HG03064 (cell line): Measurements from ENCODE around the gene AMBP.

Source experiments
- ATAC-seq: cut with Tn5 transposase; IDR thresholded peaks from one replicate; pipeline ENCODE4 v1.9.1; 2021; ENCODE audit warnings: low read depth; ENCODE audit not compliant: unreplicated experiment

Gene AMBP

DNA sequence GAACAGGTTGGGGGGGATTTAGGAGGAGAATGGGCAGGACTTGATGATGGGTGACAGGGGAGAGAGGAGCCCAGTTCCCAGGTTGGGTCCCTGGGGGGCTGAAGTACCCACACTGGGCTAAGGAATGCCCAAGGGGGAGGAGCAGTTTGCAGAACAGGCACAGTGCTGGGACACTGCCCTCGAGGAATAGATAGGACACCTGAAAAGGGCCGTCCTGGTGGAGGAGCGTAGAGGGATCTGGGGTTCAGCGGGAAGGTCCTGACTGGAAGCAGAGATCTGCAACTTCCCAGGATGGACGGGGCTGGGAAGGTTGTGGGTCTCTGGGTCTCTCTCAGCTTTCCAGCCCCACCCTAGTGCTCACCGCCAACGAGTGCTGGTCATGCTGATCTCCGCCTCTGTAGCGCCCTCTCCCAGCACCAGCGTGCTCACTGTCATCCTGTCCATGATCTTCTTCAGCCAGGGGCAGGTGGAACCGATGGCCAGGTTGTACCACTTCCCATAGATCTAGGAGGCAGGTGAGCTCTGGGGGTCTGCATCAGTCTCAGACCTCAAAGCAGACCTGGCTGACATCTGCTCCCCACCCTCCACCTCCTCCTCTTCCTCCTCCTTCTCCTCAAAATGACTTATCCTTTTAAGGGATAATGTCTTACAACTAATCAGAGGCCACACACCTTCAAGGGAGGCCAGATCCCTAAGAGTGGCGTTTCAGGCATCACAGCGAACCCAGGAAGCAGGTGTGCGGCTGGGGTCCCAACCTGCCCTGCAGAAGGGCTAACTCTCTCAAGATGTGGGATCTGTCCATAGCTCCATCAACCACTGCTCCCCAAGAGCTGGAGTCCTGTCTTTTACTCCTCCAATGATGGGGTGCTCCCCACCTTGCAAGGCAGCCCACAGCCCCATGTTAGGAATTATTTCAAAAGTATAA, 1.6 kb downstream of the AMBP start:
- ATAC-seq, result no peak

DNA sequence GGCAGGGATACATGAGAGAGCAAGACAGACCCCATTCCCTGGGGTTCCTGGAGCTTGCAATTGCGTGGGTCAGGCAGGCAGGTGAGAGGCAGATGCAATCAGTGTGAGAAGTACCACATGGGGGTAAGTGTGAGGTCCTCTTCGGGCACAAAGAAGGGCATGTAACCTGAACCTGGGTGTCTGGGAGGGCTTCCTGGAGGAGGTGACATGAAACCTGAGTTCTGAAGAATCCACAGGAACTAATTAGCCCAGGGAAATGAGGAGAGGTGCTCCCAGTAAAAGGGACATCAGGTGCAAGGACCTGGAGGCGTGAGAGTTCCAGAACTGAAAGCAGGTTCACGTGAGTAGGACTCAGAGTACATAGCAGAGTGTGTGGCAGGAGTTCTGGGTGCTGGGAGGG, 2.5 kb downstream of the AMBP start:
- ATAC-seq, result no peak

DNA sequence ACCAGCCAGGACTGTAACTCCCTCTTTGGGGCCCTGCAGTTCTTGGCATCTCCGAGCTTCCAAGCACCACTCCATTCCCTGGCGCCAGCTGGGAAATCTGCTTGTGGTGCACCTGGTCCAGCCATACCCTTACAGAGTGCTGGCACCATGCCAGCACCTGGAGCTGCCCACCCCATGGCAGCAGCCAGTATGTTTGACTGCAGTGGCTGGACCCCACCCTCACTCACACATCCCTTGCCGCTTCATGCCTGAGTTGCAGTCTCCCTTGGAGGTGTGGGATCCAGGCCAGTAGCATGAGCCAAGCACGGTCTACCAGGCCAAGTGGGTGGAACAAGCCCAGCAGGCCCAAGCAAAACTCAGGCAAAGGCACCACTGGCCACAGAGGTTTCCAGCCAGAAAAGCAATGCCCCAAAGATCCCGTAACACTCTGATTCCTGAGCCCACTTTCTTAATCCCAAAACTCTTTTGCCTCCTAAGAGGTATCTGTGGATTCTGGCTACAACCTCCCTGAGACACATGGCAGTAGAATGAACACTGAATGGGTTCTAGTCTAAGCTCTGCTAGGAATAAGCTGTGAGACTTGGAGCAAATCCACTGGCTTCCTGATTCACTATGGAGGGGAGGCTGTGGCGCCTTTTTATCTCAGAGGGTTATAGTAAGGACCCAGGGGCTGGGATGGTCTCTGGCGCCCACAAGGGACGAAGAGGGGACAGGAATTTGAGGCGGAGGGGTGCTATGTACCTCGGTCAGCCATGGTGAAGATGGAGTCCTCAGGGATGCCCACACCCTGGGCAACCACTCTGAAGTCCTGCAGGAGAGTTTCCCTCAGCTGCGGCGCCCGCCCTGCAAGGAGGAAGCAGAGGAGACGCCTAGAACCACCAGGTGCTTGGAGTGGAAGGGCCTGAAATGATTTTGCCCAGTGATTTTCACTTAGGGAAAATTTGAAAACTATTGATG, 5.6 kb downstream of the AMBP start:
- ATAC-seq, result no peak

DNA sequence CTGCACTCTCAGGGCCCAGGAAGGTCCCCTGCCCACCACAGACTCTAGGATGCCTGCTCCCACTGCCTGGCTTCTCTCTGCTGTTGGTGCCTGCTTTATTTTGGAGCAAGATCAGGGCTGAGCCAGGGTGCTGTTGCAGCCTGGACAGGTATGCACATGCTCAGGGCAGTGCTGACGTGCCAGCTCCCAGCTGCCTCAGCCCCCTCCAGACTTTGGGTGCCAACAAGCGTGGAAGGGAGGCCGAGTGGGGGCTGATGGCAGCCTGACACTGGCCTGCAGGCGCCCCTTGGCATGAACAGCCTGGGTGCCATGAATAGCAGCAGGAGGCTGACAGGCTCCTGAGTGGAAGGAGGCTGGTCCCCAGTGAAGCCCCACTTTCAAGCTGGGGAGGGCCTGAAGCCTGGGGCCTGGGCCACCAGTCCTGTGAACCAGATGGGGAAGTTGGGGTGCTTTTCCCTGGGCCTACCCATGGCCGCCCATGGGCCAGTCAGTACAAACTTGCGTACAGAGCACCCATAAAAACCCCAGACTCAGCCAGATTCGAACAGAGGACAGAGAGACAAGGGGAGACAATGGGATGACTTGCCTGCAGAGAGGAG, 6.8 kb downstream of the AMBP start:
- no peak for ATAC-seq

DNA sequence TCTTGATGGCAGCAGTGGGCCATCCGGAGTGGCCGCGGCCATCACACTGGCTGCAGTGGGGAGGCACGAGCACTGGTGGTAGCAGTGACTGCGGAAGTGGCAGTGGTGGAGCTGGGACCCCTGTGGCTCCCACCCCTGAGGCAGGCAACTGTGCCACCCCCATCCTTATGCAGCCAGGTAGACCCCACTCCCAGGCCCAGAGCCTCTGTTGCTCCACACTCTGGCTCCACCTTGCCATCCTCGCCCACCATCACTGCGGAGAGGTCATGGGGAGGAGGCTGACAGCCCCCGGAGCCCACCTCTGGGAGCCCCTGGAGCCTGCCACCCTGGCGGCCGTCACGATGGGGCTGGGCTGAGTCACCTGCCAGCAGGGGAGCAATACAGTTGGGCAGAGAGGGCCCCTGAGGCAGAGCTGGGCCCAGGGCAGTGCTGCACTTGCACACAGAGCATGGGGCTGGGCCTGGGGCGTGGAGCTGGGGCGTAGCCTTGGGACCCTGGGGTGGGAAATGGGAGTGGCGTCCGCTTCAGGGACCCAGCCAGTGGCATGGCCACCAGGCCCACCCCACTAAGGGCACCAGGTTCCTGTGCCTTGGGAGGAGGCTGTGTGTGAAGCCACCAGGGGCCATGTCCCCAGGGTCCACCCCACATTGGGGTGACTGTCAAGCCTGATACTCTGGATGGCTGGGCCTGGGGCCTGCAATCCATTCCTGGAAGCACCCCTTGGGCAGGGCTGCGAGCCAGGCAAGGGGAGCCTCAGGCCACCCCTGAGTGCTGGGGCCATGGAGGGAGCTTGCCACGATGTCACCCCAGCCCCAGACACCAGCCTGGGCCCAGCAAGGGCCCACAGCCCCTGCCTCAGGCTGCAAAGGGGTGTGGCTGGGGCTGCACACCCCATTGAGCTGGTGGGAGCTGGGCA, 7.7 kb downstream of the AMBP start:
- ATAC-seq, result no peak

DNA sequence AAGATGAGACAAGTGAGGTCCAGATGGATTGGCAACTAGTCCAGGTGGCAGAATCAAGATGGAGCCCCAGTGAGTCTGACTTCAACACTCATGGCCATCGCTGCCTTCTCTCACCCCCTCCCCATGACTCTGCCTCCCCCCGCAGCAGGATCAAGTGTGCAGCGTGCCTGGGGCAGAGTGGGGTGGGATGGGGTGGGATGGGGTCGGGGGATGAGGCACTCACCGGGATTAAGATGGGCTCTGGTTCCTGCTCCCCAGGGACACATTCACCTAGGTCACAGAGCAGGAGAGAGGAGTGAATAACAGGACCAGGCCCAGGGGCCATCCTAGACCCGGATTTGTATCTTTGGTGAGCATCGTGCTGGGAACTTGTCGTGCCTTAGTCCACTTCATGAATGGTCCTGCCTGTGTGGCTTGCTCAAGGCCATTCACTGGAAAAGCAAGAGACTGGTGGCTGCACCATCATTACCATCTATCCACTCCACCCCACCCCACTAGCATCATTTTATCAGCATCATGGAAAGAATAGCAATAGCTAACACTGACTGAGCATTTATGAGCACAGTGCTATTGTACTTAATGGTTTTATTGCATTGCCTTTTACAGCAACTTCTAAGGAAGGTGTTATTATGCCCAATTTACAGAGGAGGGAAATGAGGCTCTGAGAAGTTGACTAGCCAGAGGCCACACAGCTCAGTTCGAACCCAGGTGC, 8.5 kb downstream of the AMBP start:
- ATAC-seq, result no peak

DNA sequence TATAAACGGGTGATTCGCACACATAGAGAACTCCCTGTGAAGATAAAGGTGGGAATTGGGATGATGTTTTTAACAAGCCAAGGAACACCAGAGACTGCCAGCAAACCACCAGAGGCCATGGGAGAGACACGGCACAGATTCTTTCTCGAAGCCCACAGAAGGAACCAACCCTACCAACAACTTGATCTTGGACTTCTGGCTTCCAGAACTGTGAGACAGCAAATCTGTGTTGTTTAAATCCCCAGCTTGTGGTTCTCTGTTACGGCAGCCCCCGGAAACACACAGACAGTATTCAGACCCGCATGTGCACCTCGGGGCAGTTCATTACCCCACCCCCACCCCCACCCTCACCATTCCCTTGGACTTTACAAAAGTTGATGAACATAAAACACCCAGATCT, 12.8 kb downstream of the AMBP start:
- no peak for ATAC-seq

DNA sequence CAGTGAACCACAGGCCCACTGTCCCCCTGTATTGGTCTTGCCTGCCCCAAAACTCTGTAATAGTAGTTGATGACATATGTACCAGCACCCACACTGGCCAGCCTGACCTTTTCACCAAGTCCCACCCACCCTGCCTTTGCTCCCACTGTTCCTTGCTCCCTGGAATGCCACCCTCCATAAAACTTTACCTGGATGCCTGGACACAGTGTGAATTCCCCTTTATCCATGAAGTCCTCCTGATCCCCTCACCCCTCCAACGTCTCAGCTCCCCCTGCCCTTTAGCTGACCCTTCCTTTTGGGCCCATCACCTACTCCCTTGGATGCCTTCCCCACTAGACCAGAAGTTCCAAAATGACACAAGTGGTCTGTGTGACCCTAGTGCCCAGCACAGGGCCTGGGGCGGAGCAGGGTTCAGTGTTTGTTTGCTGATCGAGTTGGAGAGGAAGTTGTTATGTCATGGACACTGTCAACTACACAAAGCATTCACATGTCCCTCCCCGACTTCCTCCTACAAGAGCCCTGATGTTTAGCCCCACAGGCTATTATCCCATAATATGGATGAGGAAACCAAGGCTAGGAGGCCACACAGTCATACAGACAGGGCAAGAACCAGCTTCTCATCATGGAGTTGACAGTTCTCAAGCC, 16.1 kb downstream of the AMBP start:
- no peak for ATAC-seq

DNA sequence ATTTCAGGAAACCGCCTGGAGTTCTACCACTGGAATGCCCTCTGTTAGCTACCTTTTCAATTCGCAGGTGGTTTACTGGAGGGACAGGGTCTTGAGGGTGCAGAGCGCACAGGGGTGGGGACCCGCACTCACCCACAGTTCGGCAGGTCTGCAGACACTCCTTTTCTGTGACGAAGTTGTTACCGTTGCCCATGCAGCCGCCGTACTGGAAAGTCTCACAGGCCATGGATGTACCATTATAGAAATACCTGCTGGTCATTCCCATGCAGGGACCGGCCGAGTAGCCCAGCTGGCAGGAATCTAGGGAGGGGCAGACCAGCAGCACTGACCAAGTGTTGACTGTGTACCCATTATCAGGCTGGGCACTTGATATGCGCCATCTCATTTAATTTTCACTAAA, 16.8 kb downstream of the AMBP start:
- ATAC-seq, result no peak

DNA sequence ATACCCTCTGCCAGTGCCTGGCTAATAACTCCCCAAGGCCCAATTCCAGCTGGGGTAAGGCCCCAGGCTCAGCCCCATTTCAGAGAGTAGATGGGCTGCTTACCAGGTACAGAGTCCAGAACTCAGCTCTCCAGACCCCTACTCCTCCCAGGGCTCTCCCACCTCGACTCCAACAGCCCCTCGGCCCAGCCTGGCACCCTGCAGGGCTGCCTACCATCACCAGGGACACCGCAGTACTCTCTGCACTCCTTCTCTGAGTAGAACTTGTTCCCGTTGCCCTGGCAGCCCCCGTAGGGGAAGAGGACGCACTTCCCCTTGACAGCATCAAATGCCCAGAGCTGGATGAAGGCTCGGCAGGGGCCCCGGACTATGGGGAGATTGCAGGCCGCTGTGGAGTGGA, 17.4 kb downstream of the AMBP start:
- ATAC-seq, result no peak

DNA sequence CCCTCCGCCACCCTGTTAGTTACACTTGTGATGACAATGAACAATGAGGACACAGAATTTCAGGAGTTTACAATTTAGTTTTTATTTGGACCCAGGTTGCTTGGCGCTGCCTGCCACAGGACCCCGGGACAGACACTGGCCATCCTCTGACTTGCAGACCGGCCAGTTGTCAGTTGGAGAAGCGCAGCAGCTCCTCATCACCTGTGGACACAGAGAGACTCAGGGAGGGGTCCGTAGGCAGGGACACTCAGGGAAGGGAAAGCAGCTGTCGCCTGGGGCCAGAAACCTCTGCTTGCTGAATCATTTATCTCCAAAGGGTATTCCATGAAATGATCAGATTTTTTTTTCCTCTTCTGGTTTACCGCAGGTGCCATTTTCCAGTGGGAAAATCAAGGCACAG, 18.0 kb downstream of the AMBP start:
- ATAC-seq, result no peak

DNA sequence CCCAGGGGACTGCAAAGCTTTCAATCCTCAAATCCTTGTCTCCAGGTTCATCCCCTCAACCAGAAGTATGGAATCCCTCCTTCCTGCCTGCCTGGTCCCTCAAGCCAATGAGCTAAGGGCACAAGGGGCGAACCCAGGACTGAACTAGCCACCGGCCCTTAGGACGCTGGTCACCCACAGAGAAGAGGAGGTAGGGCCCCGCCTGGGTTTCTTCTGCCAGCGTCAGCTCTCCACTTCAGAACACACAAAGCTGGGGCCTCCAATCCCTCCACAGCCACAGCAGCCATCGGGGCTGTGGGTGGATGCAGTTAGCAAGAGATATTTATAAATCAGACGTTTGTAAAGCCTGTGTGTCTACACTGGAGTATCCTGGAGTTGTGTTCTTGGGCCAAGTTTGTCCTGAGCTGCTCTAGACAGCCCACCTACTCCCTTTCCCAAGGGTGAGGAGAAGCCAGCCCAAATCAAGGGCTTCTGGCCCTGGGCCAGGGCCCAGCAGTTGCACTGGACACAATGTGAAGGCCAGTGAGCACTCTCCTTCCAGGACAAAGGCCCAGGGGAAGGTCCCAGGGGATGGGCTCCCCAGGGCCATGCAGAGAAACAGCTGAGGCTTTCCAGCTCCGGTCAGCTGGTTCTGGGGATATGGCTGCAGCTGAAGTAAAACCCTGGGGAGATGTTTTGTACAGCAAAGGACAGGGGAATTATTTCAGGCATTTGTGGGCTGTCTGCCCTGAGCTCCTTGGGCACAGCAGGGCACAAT, 18.9 kb downstream of the AMBP start:
- no peak for ATAC-seq

DNA sequence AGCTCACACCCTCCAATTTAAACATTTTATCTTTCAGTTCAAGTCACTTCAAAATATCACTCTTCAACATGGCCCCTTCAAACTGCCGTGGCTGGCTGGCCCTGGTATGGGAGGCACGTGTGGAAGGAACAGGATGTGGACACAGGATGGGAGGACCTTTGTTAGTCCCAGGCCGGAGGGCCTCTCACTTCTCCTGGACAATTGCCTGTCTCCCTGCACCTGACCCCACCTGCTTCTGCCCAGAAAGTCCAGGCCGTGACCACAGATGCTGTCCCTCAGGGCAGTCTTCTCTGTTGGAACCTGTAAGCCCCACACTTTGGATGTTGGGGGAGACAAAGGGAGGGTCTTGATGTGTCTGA, 19.4 kb downstream of the AMBP start:
- ATAC-seq, result no peak

DNA sequence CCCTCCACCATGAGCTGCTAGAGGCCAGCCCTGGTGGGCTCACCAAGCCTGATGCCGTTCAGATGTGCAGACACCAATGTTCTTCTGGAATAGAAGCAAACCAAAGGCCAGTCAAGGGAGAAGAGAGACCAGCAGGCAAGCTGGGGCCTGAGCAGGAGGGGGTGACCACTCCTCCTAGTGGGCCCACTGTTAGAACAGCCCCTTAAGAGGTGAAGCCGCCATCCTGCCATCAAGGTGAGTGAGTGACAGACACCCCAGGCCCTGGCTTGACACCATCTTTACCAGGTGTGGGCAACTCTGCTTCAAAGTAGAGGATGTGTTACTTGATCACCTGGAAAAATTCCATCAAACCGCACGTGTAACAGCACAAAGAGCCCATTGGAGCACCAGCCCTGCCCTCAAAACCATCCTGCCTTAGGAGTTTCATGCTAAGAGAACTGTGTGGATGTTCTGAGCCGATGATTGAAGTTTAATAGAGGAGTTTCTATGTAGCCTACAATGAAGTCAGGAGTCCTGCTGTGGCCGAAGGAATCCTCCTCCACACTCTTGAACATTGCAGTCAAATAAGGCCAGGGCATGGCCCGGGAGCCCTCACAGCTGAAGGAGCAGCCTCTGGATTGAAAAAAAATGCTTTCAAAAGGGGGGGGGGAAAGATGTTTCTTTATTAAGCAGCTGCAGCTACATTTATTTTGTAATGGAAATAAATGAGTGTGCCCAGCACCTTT, 20.8 kb downstream of the AMBP start:
- no peak for ATAC-seq

DNA sequence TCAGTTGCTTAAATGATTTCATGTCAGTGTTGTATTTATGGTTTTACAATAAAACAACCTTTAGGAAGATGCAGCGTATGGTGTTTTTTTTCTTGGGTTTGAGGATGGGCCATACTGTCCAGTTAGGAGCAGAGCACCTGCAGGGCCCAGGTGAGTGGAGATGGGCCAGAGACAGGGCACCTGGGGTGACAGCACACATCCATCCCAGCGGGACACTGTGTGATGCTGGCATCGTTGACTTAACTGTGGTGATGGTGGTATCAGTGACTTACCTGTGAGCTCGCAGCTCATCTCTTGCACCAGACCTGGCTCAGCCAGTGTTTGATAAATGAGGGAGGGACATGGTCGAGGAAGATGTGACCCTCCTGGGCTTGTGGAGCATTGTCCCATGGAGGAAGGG, 21.6 kb downstream of the AMBP start:
- no peak for ATAC-seq

DNA sequence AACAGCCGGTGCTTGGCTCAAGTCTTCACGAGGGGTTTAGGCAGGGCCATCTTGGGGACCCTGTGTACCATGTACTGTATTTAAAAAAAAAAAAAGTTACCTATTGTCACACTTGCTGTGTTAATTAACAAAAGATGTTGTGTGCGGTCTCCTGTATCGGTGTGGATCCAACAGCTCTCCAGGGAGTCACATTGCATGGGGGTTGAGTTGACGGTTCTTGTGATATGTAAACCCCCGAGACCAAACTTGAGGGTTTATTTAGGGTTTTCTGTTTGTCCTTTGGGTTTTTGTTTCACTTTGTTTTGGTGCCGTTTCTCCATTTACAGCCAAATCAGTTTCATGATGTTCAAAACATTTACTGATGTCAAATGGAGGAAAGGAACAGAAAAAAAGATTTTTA, 22.2 kb downstream of the AMBP start:
- no peak for ATAC-seq

DNA sequence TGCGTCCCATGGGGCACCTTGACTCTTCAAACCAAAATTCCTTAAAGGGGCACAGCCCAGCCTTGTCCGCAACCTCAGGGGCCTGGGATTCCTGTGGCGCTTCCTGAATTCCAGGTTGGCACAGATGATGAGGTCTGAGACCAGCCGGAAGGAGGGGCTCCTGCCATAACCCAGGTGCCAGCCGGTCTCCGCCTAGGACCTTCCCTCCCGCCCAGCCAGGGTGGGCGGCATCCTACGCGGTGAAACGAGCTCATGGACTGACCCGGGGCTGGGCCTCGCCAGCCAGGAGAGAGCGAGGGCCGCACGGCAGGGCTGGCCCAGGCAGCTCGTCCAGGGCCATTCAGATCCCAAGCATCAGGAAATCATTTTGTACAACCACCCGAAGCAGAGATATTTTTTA, 23.0 kb downstream of the AMBP start:
- ATAC-seq, result no peak

DNA sequence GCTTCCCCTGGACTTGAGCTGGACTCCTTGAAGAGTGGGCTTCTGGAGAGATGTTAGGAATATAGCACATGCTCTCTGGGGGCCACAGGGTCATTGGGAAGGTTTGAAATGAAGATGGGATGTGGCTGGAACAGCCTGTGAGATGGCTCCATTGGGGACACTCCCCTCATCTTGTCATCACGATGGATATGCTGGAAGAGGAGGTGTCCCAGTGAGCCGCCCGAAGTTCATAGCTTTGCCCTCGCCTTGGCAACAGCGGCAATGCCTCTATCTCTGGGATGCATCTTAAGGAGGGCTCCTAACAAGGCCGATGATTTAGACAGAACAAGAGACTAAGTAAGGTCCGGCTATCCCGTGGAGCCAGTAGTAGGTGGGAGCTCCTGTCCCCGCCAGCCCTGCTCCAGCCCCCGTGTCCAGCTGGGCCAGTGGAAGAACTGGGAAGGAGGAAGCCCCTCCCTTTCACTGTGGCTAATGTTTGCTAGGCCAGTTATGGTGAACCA, 23.9 kb downstream of the AMBP start:
- no peak for ATAC-seq
